B cell (primary cell): ENCODE results near the gene PPP2R2D. TPM values are rescaled to one million over a fixed set of nuclear protein-coding genes. Genes with fewer than 3 reads are reported as not detected.

Experiments used
- ATAC-seq: fragments of 200-7000 bp; cut with Tn5 transposase; one replicate; pipeline ENCODE4 v1.10.0; 2021; ENCODE audit warnings: low read depth, mild to moderate bottlenecking, moderate number of reproducible peaks, moderate library complexity
- CTCF ChIA-PET: fragments of 350-600 bp; sonication (Branson Sonifier 250); formaldehyde crosslinking; loops from one replicate; lab custom pipeline; 2021; ENCODE audit warnings: antibody characterized with exemption, inconsistent platforms; lab: Charles Lee
- POLR2A ChIA-PET: fragments of 350-600 bp; sonication (Branson Sonifier 250); formaldehyde crosslinking; loops from one replicate; lab custom pipeline; 2021; ENCODE audit warnings: antibody characterized with exemption; lab: Charles Lee
- DNase-seq: peaks from one replicate; pipeline ENCODE4 v3.0.0; 2013
- H2AFZ ChIP-seq: 2 replicates; pipeline ENCODE4 v1.6.1; 2012; ENCODE audit warnings: mild to moderate bottlenecking, low read depth, low read length; ENCODE audit not compliant: insufficient read depth, poor library complexity, severe bottlenecking
- H3K27ac ChIP-seq, 2 donors: 1 replicate in 1 of 2; 2 replicates in 1 of 2; pipeline ENCODE4 v1.5.1; 2012 to 2013; ENCODE audit warnings: low read length in 2 of 2, mild to moderate bottlenecking in 2 of 2, moderate library complexity in 1 of 2
- H3K27me3 ChIP-seq, 4 experiments: fragments of 200-600 bp in 1 of 4; sonication (generic) in 1 of 4; replicated peaks in 1 of 4; 1 replicate in 2 of 4; 2 replicates in 2 of 4; pipeline versions ENCODE4 v1.6.1 to v1.7.0; 2013 to 2016; ENCODE audit warnings: low read length in 3 of 4, mild to moderate bottlenecking in 2 of 4, mixed read lengths in 1 of 4, moderate library complexity in 1 of 4; ENCODE audit not compliant: insufficient read depth in 4 of 4, control insufficient read depth in 3 of 4; ENCODE audit errors: control extremely low read depth in 1 of 4
- H3K36me3 ChIP-seq, 2 experiments: replicated peaks in 1 of 2; 1 replicate in 1 of 2; 2 replicates in 1 of 2; pipeline versions ENCODE4 v1.6.1 to v1.7.1; 2013; ENCODE audit warnings: low read length in 1 of 2; ENCODE audit not compliant: insufficient read depth in 2 of 2, control insufficient read depth in 1 of 2; ENCODE audit errors: control extremely low read depth in 1 of 2, extremely low read depth in 1 of 2
- H3K4me1 ChIP-seq, 2 donors: fragments of 200-600 bp in 1 of 2; sonication (generic) in 1 of 2; 1 replicate in 1 of 2; 2 replicates in 1 of 2; pipeline versions ENCODE4 v1.5.1 to v1.6.1; 2013 to 2017; ENCODE audit warnings: low read length in 2 of 2; ENCODE audit not compliant: control insufficient read depth in 2 of 2, insufficient read depth in 2 of 2
- H3K4me2 ChIP-seq: replicated peaks from 2 replicates; pipeline ENCODE3; 2012; ENCODE audit warnings: mild to moderate bottlenecking, low read depth, low read length; ENCODE audit not compliant: poor library complexity, severe bottlenecking
- H3K4me3 ChIP-seq, 5 experiments: fragments of 200-600 bp in 1 of 5; sonication (generic) in 1 of 5; 1 replicate in 3 of 5; 2 replicates in 2 of 5; pipeline versions ENCODE4 v1.5.1 to v1.7.0; 2011 to 2016; ENCODE audit warnings: low read length in 4 of 5, mild to moderate bottlenecking in 4 of 5, low read depth in 2 of 5, control low read depth in 1 of 5, moderate library complexity in 1 of 5; ENCODE audit not compliant: insufficient read depth in 1 of 5; ENCODE audit errors: control extremely low read depth in 1 of 5, extremely low read depth in 1 of 5
- H3K79me2 ChIP-seq: fragments of 200-600 bp; sonication (generic); one replicate; pipeline ENCODE4 v1.6.0; 2016; ENCODE audit warnings: low read length; ENCODE audit not compliant: control insufficient read depth, insufficient read depth
- H3K9ac ChIP-seq: fragments of 200-600 bp; sonication (generic); 2 replicates; pipeline ENCODE4 v1.6.1; 2017; ENCODE audit warnings: mild to moderate bottlenecking, low read length, moderate library complexity
- H3K9me3 ChIP-seq, 3 donors: one replicate each; pipeline versions ENCODE4 v1.6.1 to v1.7.1; 2013; ENCODE audit warnings: low read length in 2 of 3; ENCODE audit not compliant: control insufficient read depth in 2 of 3, insufficient read depth in 1 of 3; ENCODE audit errors: control extremely low read depth in 1 of 3
- H4K20me1 ChIP-seq: 2 replicates; pipeline ENCODE4 v1.6.0; 2012; ENCODE audit warnings: mild to moderate bottlenecking, low read length; ENCODE audit not compliant: insufficient read depth, control insufficient read depth, poor library complexity, severe bottlenecking
- H3K27ac Mint-ChIP-seq: one replicate; pipeline ENCODE4 v1.8.0; 2021; ENCODE audit warnings: mixed read lengths
- H3K27me3 Mint-ChIP-seq: one replicate; pipeline ENCODE4 v1.8.0; 2021; ENCODE audit warnings: mixed read lengths
- H3K4me1 Mint-ChIP-seq: one replicate; pipeline ENCODE4 v1.8.0; 2021; ENCODE audit warnings: mixed read lengths
- H3K4me3 Mint-ChIP-seq: one replicate; pipeline ENCODE4 v1.8.0; 2021; ENCODE audit warnings: mixed read lengths
- H3K9me3 Mint-ChIP-seq: one replicate; pipeline ENCODE4 v1.8.0; 2022; ENCODE audit warnings: mixed read lengths; ENCODE audit not compliant: insufficient read depth
- EZH2 ChIP-seq: IDR thresholded peaks from 2 replicates; pipeline ENCODE4 v1.6.1; 2012; ENCODE audit warnings: borderline replicate concordance, low read depth, mild to moderate bottlenecking, moderate library complexity, low read length; ENCODE audit not compliant: insufficient read depth, poor library complexity, severe bottlenecking
- WGBS: methylation state at CpG from one replicate; pipeline ENCODE4 v1.1.5; 2013; ENCODE audit warnings: missing lambda C conversion rate; ENCODE audit not compliant: insufficient coverage; 5-methylcytosine and 5-hydroxymethylcytosine counted together
- intact Hi-C: fragments of 100-400 bp; cut with micrococcal nuclease; formaldehyde crosslinking; loops from one replicate; pipeline ENCODE4 v1.10.0; 2022
- polyA plus RNA-seq: library from polyadenylated mRNA; depleted of rRNA; stranded (reverse); fragments of >200 nt; gene quantifications from 2 replicates; pipeline ENCODE4 v1.2.3, GENCODE V29; 2012
- total RNA-seq, 2 donors: library from RNA; stranded (reverse); fragments of 120-200 nt in 1 of 2; gene quantifications; 1 replicate in 1 of 2; 2 replicates in 1 of 2; pipeline versions ENCODE4 v1.2.3 to v1.2.4, GENCODE V29; 2013 to 2022
- TF ChIP-seq, protein P1 (sequence below): fragments of 200-600 bp; IDR thresholded peaks from one replicate; pipeline ENCODE4 v1.8.0; 2022; ENCODE audit warnings: antibody characterized with exemption, mild to moderate bottlenecking

PPP2R2D gene
- total and polyA plus RNA-seq, 2 donors (not counting 1 experiment from before 2014, with no cell fraction given) = 25.8 to 45.6 TPM

DNA sequence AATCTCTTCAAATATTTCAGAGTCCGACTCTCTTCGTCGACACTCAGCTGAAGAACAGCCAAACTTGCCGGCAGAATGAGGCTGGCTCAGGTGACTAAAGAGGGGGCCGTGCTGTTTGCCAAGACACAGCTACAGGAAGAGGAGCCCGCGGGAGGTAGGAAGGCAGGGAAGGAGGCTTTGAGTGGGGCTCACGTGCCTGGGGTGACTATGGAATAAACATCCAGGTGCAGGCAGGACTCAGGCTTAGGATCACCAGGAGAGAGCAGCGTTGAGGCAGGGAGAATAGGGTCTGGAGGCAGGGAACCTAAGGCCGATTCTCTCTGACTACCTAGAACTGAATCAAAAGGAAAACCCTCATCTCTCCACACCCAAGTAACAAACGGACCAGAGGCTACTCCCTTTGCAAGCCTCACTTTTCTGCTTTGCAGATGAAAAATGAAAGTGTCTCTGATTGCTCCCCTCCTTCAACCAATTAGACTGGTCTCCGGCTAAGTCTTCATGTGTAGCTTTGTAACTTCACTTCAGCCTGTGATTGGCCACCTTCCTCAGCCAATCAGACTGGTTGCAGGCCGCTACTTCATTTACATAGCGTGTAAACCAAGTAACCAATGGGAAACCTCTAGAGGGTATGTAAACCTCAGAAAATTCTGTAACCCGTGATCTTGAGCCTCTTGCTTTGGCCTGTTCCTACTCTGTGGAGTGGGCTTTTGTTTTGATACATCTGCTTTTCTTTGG lies 100.6 kb downstream of the PPP2R2D start:
- no peak overlapping the region for H3K27ac ChIP-seq
- H3K27me3 ChIP-seq = no peaks in the 10 kb centered on the region
- H3K27ac Mint-ChIP-seq = no peak overlapping the region
- H3K4me3 ChIP-seq = no peak overlapping the region
- H3K4me3 Mint-ChIP-seq = no peak overlapping the region
- DNase-seq (no peak), ATAC-seq (no peak)
- TF ChIP-seq, protein P1, sequence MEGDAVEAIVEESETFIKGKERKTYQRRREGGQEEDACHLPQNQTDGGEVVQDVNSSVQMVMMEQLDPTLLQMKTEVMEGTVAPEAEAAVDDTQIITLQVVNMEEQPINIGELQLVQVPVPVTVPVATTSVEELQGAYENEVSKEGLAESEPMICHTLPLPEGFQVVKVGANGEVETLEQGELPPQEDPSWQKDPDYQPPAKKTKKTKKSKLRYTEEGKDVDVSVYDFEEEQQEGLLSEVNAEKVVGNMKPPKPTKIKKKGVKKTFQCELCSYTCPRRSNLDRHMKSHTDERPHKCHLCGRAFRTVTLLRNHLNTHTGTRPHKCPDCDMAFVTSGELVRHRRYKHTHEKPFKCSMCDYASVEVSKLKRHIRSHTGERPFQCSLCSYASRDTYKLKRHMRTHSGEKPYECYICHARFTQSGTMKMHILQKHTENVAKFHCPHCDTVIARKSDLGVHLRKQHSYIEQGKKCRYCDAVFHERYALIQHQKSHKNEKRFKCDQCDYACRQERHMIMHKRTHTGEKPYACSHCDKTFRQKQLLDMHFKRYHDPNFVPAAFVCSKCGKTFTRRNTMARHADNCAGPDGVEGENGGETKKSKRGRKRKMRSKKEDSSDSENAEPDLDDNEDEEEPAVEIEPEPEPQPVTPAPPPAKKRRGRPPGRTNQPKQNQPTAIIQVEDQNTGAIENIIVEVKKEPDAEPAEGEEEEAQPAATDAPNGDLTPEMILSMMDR = no peak
- no peak for TF ChIP-seq EZH2
- no peaks in the 10 kb centered on the region for H3K9me3 Mint-ChIP-seq
- no peak overlapping the region for H2AFZ ChIP-seq
- no peaks in the 10 kb centered on the region for H3K4me1 Mint-ChIP-seq
- 76% methylated on average over 14 of the region's 15 CpGs for WGBS
- H3K4me1 ChIP-seq = no peaks in the 10 kb centered on the region
- no peaks in the 10 kb centered on the region for H3K36me3 ChIP-seq
- peaks cover 11% of the 10 kb centered on the region for H3K27me3 Mint-ChIP-seq
- H4K20me1 ChIP-seq = no peaks in the 10 kb centered on the region
- peaks cover 0 to 5% (median 0%) of the 10 kb centered on the region in 3 donors for H3K9me3 ChIP-seq
- no peak overlapping the region for H3K9ac ChIP-seq
- H3K79me2 ChIP-seq = no peaks in the 10 kb centered on the region
- H3K4me2 ChIP-seq = no peak overlapping the region
- ChIA-PET POLR2A (no interaction called here), CTCF (interaction anchor here (0.8 kb wide), 1 partner anchor 23 kb away, joined by 3 read pairs; no protein-coding TSS in a partner anchor)
- intact Hi-C loops = no loop called here

DNA sequence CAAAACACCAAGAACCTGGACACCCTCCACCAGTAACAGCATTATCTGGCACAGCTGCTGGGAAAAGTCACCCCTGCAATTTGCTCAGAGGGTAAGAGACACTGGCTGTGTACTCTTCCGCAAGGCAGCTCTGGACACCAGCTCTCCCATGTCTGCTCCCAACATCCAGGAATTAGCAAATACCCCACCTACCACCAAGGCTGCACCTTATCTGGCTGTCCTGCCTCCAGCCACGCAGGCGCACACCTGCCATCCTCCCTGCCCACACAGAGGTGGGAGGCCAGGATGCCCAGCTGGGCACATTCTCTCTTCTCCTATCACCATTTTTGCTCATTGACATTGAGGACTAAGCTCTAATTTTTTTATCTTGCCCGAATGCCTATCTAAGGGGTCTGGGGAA lies 101.2 kb downstream of the PPP2R2D start:
- ChIA-PET CTCF (interaction anchor here (0.8 kb wide), 1 partner anchor 23 kb away, joined by 3 read pairs; no protein-coding TSS in a partner anchor), POLR2A (no interaction called here)
- H3K27ac Mint-ChIP-seq = no peak overlapping the region
- Histone ChIP-seq H3K27me3 (no peaks in the 10 kb centered on the region), H2AFZ (no peak overlapping the region), H3K79me2 (no peaks in the 10 kb centered on the region), H3K4me1 (no peaks in the 10 kb centered on the region), H3K9me3 (peaks cover 0 to 5% (median 0%) of the 10 kb centered on the region in 3 donors), H4K20me1 (no peaks in the 10 kb centered on the region), H3K36me3 (no peaks in the 10 kb centered on the region), H3K4me2 (no peak overlapping the region), H3K9ac (no peak overlapping the region), H3K4me3 (no peak overlapping the region), H3K27ac (no peak overlapping the region)
- no peak overlapping the region for H3K4me3 Mint-ChIP-seq
- TF ChIP-seq, protein P1 = no peak
- no peak for TF ChIP-seq EZH2
- intact Hi-C loops = no loop called here
- no peaks in the 10 kb centered on the region for H3K4me1 Mint-ChIP-seq
- DNase-seq (no peak), ATAC-seq (no peak)
- WGBS = 95% methylated on average over 3 of the region's 4 CpGs
- H3K27me3 Mint-ChIP-seq = peaks cover 13% of the 10 kb centered on the region
- no peaks in the 10 kb centered on the region for H3K9me3 Mint-ChIP-seq
